ENCODE measurements around the gene RNF166. TPM values are rescaled to one million over a fixed set of nuclear protein-coding genes. Genes with fewer than 3 reads are reported as not detected.

The RNF166 gene
- polyA plus RNA-seq, 2 donors = 5.2 to 11.7 TPM

DNA sequence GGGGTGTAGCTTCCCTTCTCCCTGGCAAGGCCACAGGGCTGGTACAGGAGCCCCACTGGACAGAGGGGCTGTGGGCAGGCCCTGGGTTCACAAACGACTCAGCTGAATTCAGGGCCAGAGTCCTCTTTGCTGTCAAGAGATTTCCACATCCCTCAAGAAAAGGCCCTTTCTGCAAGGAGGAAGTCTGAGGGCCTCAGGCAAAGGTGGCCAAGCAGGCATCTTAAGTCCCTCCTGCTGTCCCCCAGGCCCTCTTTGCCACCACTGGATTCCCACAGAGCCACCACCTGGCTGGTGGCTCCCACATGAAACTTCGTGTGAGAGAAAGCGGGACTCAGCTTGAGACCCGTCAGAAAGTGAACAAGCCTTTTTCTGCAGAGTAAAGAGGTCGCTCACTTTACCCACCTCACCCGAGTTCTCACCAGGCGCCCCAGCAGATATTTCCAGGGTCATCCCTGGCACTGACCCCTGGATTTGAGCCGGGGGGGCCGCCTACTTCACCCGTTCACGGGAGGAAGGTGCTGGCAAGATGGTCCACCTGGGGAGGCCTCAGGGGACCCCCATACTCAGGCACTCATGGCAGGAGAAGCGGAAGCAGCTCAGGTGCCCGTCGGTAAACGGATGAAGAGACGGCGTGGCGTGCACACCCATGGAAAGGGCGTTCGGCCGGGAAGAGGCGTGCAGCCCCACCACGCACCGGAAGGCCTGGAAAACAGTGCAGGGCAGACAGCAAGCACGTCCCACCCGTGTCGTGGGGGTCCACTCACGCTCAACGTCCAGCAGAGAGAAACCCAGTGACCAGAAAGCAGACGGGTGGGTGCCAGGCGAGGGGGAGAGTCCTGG, 3.6 kb downstream of the RNF166 start:
- H3K27ac ChIP-seq (ENCODE audit: low read depth in 2 of 2, low read length in 1 of 2) = peak overlapping the region; percentile 42 to 45
- no peaks in the 10 kb centered on the region for H3K27me3 ChIP-seq (ENCODE audit: control insufficient read depth in 1 of 2, insufficient read depth in 2 of 2, low read length in 2 of 2)
- peaks cover 0 to 17% of the 10 kb centered on the region in 2 donors for H3K36me3 ChIP-seq (ENCODE audit: control insufficient read depth in 2 of 2, insufficient read depth in 2 of 2, low read length in 1 of 2)
- peaks cover 0 to 2% of the 10 kb centered on the region in 2 donors for H3K9me3 ChIP-seq (ENCODE audit: control insufficient read depth in 2 of 2, insufficient read depth in 1 of 2, low read depth in 1 of 2, low read length in 1 of 2)
- peaks cover 3 to 14% of the 10 kb centered on the region in 2 donors for H3K4me1 ChIP-seq (ENCODE audit: control insufficient read depth in 2 of 2, insufficient read depth in 2 of 2, low read length in 1 of 2)
- H3K4me3 ChIP-seq (ENCODE audit: low read depth in 1 of 2, low read length in 2 of 2) = peak overlapping the region in 1 of 2 donors; percentile 23
- WGBS, 2 donors = 70 to 74% methylated on average over 31 of the region's 31 CpGs

- H3K4me1 ChIP-seq (ENCODE audit: control insufficient read depth in 2 of 2, insufficient read depth in 2 of 2, low read length in 1 of 2) = peaks cover 3 to 9% of the 10 kb centered on the region in 2 donors
- peak overlapping the region in 1 of 2 donors; percentile 18 for H3K4me3 ChIP-seq (ENCODE audit: low read depth in 1 of 2, low read length in 2 of 2)
- no peaks in the 10 kb centered on the region for H3K27me3 ChIP-seq (ENCODE audit: control insufficient read depth in 1 of 2, insufficient read depth in 2 of 2, low read length in 2 of 2)
- H3K9me3 ChIP-seq (ENCODE audit: control insufficient read depth in 2 of 2, insufficient read depth in 1 of 2, low read depth in 1 of 2, low read length in 1 of 2) = peaks cover 0 to 2% of the 10 kb centered on the region in 2 donors
- H3K36me3 ChIP-seq (ENCODE audit: control insufficient read depth in 2 of 2, insufficient read depth in 2 of 2, low read length in 1 of 2) = peaks cover 0 to 23% of the 10 kb centered on the region in 2 donors
- H3K27ac ChIP-seq (ENCODE audit: low read depth in 2 of 2, low read length in 1 of 2) = peak overlapping the region; percentile 45 to 53
- 75 to 77% methylated on average over 30 of the region's 30 CpGs for WGBS, 2 donors
Observed at GRCh38 chr16:88701581-88702370, 4.4 kb downstream of the RNF166 start.

DNA sequence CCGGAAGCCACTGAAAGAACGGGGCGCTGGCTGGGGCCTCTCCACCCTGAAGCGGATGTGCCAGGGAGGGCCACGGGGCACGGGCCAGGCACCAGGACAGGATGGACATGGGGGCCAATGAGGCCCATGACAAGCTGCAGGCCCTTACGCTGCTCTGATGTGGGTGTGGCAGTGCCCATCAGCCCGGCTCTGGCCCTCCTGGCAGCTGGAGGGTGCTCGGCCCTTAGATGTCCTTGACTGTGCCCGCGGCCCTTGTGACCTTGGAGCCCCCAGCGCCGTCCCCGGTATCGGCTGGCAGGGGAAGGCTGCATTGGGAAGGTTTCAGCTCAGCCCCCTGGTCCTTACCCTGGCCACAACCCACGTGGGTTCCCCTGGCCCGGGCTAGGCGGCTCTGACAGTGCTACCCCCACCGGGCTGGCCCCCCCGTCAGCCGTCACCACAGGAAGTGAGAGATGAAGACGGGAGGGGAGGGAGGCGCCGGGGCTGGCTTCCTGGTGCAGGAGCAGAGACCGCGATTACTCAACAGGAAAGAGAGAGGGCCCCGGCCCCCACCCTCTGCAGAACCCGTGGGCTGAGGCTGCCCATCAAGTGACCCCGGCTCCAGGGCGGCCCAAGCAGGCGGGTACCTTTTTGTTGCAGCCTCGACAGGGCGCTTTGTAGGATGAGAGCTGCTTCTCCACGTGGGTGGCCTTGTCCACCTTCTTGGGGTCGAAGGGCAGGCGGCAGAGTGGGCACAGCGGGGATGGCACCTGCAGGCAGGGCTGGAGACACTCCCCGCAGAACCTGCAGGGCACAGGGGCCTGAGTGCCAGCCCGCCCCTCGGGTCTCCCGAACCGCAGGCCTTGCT, 5.3 kb downstream of the RNF166 start:
- Histone ChIP-seq H3K9me3 (ENCODE audit: control insufficient read depth in 2 of 2, insufficient read depth in 1 of 2, low read depth in 1 of 2, low read length in 1 of 2) (peaks cover 0 to 2% of the 10 kb centered on the region in 2 donors), H3K4me1 (ENCODE audit: control insufficient read depth in 2 of 2, insufficient read depth in 2 of 2, low read length in 1 of 2) (peaks cover 3 to 9% of the 10 kb centered on the region in 2 donors), H3K27me3 (ENCODE audit: control insufficient read depth in 1 of 2, insufficient read depth in 2 of 2, low read length in 2 of 2) (no peaks in the 10 kb centered on the region), H3K36me3 (ENCODE audit: control insufficient read depth in 2 of 2, insufficient read depth in 2 of 2, low read length in 1 of 2) (peaks cover 0 to 23% of the 10 kb centered on the region in 2 donors), H3K4me3 (ENCODE audit: low read depth in 1 of 2, low read length in 2 of 2) (peak overlapping the region in 1 of 2 donors; percentile 21), H3K27ac (ENCODE audit: low read depth in 2 of 2, low read length in 1 of 2) (peak overlapping the region; percentile 45 to 60)
- 55 to 61% methylated on average over 39 to 42 of the region's 42 CpGs for WGBS, 2 donors

- Histone ChIP-seq H3K4me1 (ENCODE audit: control insufficient read depth in 2 of 2, insufficient read depth in 2 of 2, low read length in 1 of 2) (peaks cover 3 to 9% of the 10 kb centered on the region in 2 donors), H3K4me3 (ENCODE audit: low read depth in 1 of 2, low read length in 2 of 2) (no peak overlapping the region), H3K27ac (ENCODE audit: low read depth in 2 of 2, low read length in 1 of 2) (peak overlapping the region; percentile 25 to 60), H3K27me3 (ENCODE audit: control insufficient read depth in 1 of 2, insufficient read depth in 2 of 2, low read length in 2 of 2) (no peaks in the 10 kb centered on the region), H3K9me3 (ENCODE audit: control insufficient read depth in 2 of 2, insufficient read depth in 1 of 2, low read depth in 1 of 2, low read length in 1 of 2) (peaks cover 0 to 2% of the 10 kb centered on the region in 2 donors), H3K36me3 (ENCODE audit: control insufficient read depth in 2 of 2, insufficient read depth in 2 of 2, low read length in 1 of 2) (peaks cover 0 to 23% of the 10 kb centered on the region in 2 donors)
- WGBS, 2 donors = 68 to 70% methylated on average over 14 of the region's 14 CpGs
Observed at GRCh38 chr16:88700322-88700635, 5.9 kb downstream of the RNF166 start.

DNA sequence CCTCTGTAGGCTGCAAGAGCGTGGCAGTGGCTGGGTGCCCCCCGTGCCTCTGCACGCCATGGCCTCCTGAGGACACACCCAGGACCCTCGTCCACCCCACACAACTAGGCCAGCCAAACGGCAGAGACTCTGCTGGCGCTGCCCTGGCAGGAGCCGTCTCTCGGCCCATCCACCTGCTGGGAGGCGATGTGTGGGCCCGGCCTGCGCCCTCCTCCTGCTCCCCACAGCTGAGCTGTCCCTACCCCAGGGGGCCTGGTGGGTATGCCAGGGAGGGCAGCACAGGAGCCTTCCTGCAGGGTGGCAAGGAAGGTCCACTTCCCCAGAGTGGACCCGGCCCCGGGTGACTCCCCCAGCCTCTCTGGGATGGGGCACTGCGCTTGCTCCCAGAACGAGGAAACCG, 7.0 kb downstream of the RNF166 start:
- H3K4me3 ChIP-seq (ENCODE audit: low read depth in 1 of 2, low read length in 2 of 2) = no peak overlapping the region
- H3K27ac ChIP-seq (ENCODE audit: low read depth in 2 of 2, low read length in 1 of 2) = no peak overlapping the region
- WGBS, 2 donors = 93 to 95% methylated on average over 14 to 16 of the region's 16 CpGs
- peaks cover 3 to 5% of the 10 kb centered on the region in 2 donors for H3K4me1 ChIP-seq (ENCODE audit: control insufficient read depth in 2 of 2, insufficient read depth in 2 of 2, low read length in 1 of 2)
- H3K27me3 ChIP-seq (ENCODE audit: control insufficient read depth in 1 of 2, insufficient read depth in 2 of 2, low read length in 2 of 2) = no peaks in the 10 kb centered on the region
- peaks cover 0 to 2% of the 10 kb centered on the region in 2 donors for H3K9me3 ChIP-seq (ENCODE audit: control insufficient read depth in 2 of 2, insufficient read depth in 1 of 2, low read depth in 1 of 2, low read length in 1 of 2)
- H3K36me3 ChIP-seq (ENCODE audit: control insufficient read depth in 2 of 2, insufficient read depth in 2 of 2, low read length in 1 of 2) = peaks cover 0 to 23% of the 10 kb centered on the region in 2 donors

- peaks cover 0 to 23% of the 10 kb centered on the region in 2 donors for H3K36me3 ChIP-seq (ENCODE audit: control insufficient read depth in 2 of 2, insufficient read depth in 2 of 2, low read length in 1 of 2)
- H3K27me3 ChIP-seq (ENCODE audit: control insufficient read depth in 1 of 2, insufficient read depth in 2 of 2, low read length in 2 of 2) = no peaks in the 10 kb centered on the region
- H3K4me1 ChIP-seq (ENCODE audit: control insufficient read depth in 2 of 2, insufficient read depth in 2 of 2, low read length in 1 of 2) = peaks cover 3 to 5% of the 10 kb centered on the region in 2 donors
- no peak overlapping the region for H3K4me3 ChIP-seq (ENCODE audit: low read depth in 1 of 2, low read length in 2 of 2)
- peaks cover 0 to 2% of the 10 kb centered on the region in 2 donors for H3K9me3 ChIP-seq (ENCODE audit: control insufficient read depth in 2 of 2, insufficient read depth in 1 of 2, low read depth in 1 of 2, low read length in 1 of 2)
- H3K27ac ChIP-seq (ENCODE audit: low read depth in 2 of 2, low read length in 1 of 2) = no peak overlapping the region
- 94 to 95% methylated on average over 24 to 25 of the region's 25 CpGs for WGBS, 2 donors
Observed at GRCh38 chr16:88698646-88699045, 7.6 kb downstream of the RNF166 start.

- 84% methylated on average over 36 to 37 of the region's 37 CpGs for WGBS, 2 donors
- peaks cover 0 to 2% of the 10 kb centered on the region in 2 donors for H3K9me3 ChIP-seq (ENCODE audit: control insufficient read depth in 2 of 2, insufficient read depth in 1 of 2, low read depth in 1 of 2, low read length in 1 of 2)
- H3K27me3 ChIP-seq (ENCODE audit: control insufficient read depth in 1 of 2, insufficient read depth in 2 of 2, low read length in 2 of 2) = no peaks in the 10 kb centered on the region
- H3K36me3 ChIP-seq (ENCODE audit: control insufficient read depth in 2 of 2, insufficient read depth in 2 of 2, low read length in 1 of 2) = peaks cover 0 to 23% of the 10 kb centered on the region in 2 donors
- H3K4me1 ChIP-seq (ENCODE audit: control insufficient read depth in 2 of 2, insufficient read depth in 2 of 2, low read length in 1 of 2) = peaks cover 3 to 5% of the 10 kb centered on the region in 2 donors
- H3K27ac ChIP-seq (ENCODE audit: low read depth in 2 of 2, low read length in 1 of 2) = no peak overlapping the region
- H3K4me3 ChIP-seq (ENCODE audit: low read depth in 1 of 2, low read length in 2 of 2) = no peak overlapping the region
Observed at GRCh38 chr16:88697831-88698615, 8.2 kb downstream of the RNF166 start.

GRCh38 chr16:88697116-88697830, 8.9 kb downstream of the RNF166 start:
- Histone ChIP-seq H3K27me3 (ENCODE audit: control insufficient read depth in 1 of 2, insufficient read depth in 2 of 2, low read length in 2 of 2) (no peaks in the 10 kb centered on the region), H3K4me3 (ENCODE audit: low read depth in 1 of 2, low read length in 2 of 2) (no peak overlapping the region), H3K4me1 (ENCODE audit: control insufficient read depth in 2 of 2, insufficient read depth in 2 of 2, low read length in 1 of 2) (peaks cover 3 to 5% of the 10 kb centered on the region in 2 donors), H3K9me3 (ENCODE audit: control insufficient read depth in 2 of 2, insufficient read depth in 1 of 2, low read depth in 1 of 2, low read length in 1 of 2) (peaks cover 0 to 2% of the 10 kb centered on the region in 2 donors), H3K27ac (ENCODE audit: low read depth in 2 of 2, low read length in 1 of 2) (no peak overlapping the region), H3K36me3 (ENCODE audit: control insufficient read depth in 2 of 2, insufficient read depth in 2 of 2, low read length in 1 of 2) (peaks cover 0 to 23% of the 10 kb centered on the region in 2 donors)
- WGBS, 2 donors = 91% methylated on average over 42 to 47 of the region's 47 CpGs

Measured in esophagus (tissue), 2 donors.